CD4-positive, CD25-positive, alpha-beta regulatory T cell (primary cell): ENCODE measurements around the gene VSTM2B. TPM values are rescaled to one million over a fixed set of nuclear protein-coding genes. Genes with fewer than 3 reads are reported as not detected.

Experiments
- ATAC-seq, 2 donors: fragments of 150-1000 bp; cut with Tn5 transposase; one replicate each; pipeline ENCODE4 v1.10.0; 2021; ENCODE audit warnings: low read depth in 2 of 2, moderate number of reproducible peaks in 2 of 2, moderate library complexity in 1 of 2
- DNase-seq, 3 donors: peaks; one replicate each; pipeline versions ENCODE4 v3.0.0 to v3.0.0-alpha.2; 2012 to 2022; ENCODE audit warnings: mixed read lengths in 1 of 3
- H3K27ac ChIP-seq: one replicate; pipeline ENCODE4 v1.7.0; 2013; ENCODE audit warnings: mild to moderate bottlenecking, low read length; ENCODE audit not compliant: insufficient read depth, poor library complexity, severe bottlenecking
- H3K27me3 ChIP-seq: one replicate; pipeline ENCODE4 v1.7.0; 2013; ENCODE audit warnings: low read length; ENCODE audit not compliant: control insufficient read depth, insufficient read depth
- H3K36me3 ChIP-seq: one replicate; pipeline ENCODE4 v1.7.0; 2013; ENCODE audit warnings: mild to moderate bottlenecking, low read length, moderate library complexity; ENCODE audit not compliant: control insufficient read depth, insufficient read depth
- H3K4me1 ChIP-seq: 2 replicates; pipeline ENCODE4 v1.7.0; 2013; ENCODE audit warnings: mild to moderate bottlenecking, low read length; ENCODE audit not compliant: insufficient read depth, control insufficient read depth, poor library complexity, severe bottlenecking
- H3K4me3 ChIP-seq: one replicate; pipeline ENCODE4 v1.7.0; 2013; ENCODE audit warnings: low read depth, mild to moderate bottlenecking, low read length, moderate library complexity
- H3K9me3 ChIP-seq, 2 experiments: 1 replicate in 1 of 2; 2 replicates in 1 of 2; pipeline ENCODE4 v1.7.0; 2013; ENCODE audit warnings: low read length in 2 of 2, mild to moderate bottlenecking in 1 of 2, moderate library complexity in 1 of 2; ENCODE audit not compliant: control insufficient read depth in 2 of 2
- H3K27ac Mint-ChIP-seq, 3 donors: one replicate each; pipeline ENCODE4 v1.8.0; 2020 to 2022; ENCODE audit warnings: mild to moderate bottlenecking in 3 of 3, mixed read lengths in 3 of 3, moderate library complexity in 2 of 3
- H3K27me3 Mint-ChIP-seq: one replicate; pipeline ENCODE4 v1.8.0; 2022; ENCODE audit warnings: mild to moderate bottlenecking, mixed read lengths
- H3K36me3 Mint-ChIP-seq: one replicate; pipeline ENCODE4 v1.8.0; 2020; ENCODE audit warnings: mixed read lengths
- H3K4me1 Mint-ChIP-seq, 4 donors: one replicate each; pipeline ENCODE4 v1.8.0; 2020 to 2022; ENCODE audit warnings: mixed read lengths in 4 of 4, mild to moderate bottlenecking in 1 of 4
- H3K4me3 Mint-ChIP-seq, 4 donors: one replicate each; pipeline ENCODE4 v1.8.0; 2020 to 2022; ENCODE audit warnings: mild to moderate bottlenecking in 4 of 4, mixed read lengths in 4 of 4, moderate library complexity in 3 of 4
- H3K9me3 Mint-ChIP-seq, 7 donors: one replicate each; pipeline ENCODE4 v1.8.0; 2020 to 2022; ENCODE audit warnings: mixed read lengths in 7 of 7, mild to moderate bottlenecking in 3 of 7, moderate library complexity in 2 of 7
- polyA plus RNA-seq, 4 donors: library from polyadenylated mRNA; unstranded; fragments of 300-500 nt; fragmentation: Illumina TruSeq; gene quantifications; one replicate each; pipeline ENCODE4 v1.2.3, GENCODE V29; 2021
- total RNA-seq: library from RNA; stranded (reverse); gene quantifications from one replicate; pipeline ENCODE4 v1.2.3, GENCODE V29; 2022

VSTM2B gene
- total and polyA plus RNA-seq, 5 donors from 2014 or later = not detected

DNA sequence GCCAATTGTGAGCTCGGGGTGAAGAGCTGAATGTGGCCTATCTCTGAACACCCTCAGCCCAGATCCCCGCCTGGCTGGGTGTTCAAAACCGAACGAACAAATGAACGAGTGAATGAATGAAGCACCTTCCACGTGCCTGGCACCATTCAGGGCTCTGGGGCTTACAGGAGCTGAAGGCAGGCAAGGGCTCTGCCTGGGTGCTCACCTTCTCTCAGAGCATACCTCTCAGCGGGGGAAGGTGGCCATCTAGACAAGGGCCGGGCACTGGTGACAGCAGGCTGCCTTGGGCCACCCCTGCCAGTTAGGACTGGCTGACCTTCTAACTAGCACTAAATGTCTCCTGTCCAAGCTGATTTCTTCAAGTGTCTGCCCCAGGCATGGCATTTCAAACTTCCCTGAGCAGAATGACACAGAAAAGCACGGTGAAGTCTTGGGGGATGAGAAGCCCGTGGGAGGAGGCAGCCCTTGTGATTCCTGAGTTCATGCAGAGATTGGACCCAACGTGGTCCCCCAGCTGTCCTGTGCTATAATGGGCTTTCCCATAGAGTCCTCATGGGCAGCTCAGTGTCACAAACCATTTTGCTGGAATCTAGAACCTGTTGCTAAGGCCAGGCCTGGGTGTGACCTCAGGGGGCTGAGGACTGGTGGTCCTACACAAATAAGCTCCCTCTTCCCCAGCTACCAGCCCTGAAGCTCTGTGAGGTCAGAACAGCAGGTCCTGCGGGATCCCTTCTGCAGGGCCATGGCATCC is 27.9 kb upstream of the VSTM2B start:
- Mint-ChIP-seq H3K9me3 (peaks cover 0 to 7% (median 0%) of the 10 kb centered on the region in 7 donors), H3K4me3 (no peak overlapping the region), H3K4me1 (no peaks in the 10 kb centered on the region), H3K27me3 (peaks cover 5% of the 10 kb centered on the region), H3K36me3 (no peaks in the 10 kb centered on the region), H3K27ac (no peak overlapping the region)
- H3K27ac ChIP-seq = no peak overlapping the region
- no peaks in the 10 kb centered on the region for H3K4me1 ChIP-seq
- H3K4me3 ChIP-seq = no peak overlapping the region
- no peaks in the 10 kb centered on the region for H3K27me3 ChIP-seq
- no peaks in the 10 kb centered on the region for H3K9me3 ChIP-seq
- no peak for DNase-seq
- no peaks in the 10 kb centered on the region for H3K36me3 ChIP-seq
- ATAC-seq = no peak

DNA sequence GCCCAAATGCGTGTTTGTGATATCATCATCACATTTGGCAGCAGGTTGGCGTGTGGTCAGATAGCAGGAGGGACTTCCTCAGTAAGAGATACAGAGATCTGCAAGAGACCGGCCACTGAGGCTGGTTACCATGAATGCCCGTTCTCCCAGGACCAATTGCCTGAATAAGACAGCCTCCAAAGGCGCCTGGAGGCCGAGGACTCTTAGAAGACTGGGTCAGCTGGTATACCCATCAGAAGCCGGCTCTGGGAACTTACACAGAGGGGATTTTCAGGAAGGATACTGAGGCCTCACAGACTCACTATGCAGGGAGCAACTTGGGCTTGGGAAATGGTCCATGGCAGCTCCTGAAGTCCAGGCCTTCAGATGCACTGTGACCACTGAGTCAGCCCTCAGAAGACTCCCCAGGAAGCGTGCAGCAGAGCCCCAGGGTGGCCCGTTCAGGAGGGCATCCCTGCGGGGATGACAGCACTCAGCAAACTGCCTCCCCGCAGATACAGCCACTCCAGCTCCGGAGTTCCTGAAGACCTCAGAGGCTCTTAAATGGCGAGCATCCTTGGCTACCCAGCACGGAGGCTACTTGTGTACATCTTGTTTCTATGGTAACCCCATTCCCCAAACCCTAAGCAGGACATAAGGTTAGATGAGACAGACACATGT is 26.4 kb upstream of the VSTM2B start:
- Histone ChIP-seq H3K27ac (no peak overlapping the region), H3K4me1 (no peaks in the 10 kb centered on the region), H3K4me3 (no peak overlapping the region), H3K36me3 (no peaks in the 10 kb centered on the region), H3K9me3 (no peaks in the 10 kb centered on the region), H3K27me3 (no peaks in the 10 kb centered on the region)
- DNase-seq = no peak
- no peak for ATAC-seq
- Mint-ChIP-seq H3K4me1 (no peaks in the 10 kb centered on the region), H3K9me3 (peaks cover 0 to 3% (median 0%) of the 10 kb centered on the region in 7 donors), H3K4me3 (no peak overlapping the region), H3K27ac (no peak overlapping the region), H3K36me3 (no peaks in the 10 kb centered on the region), H3K27me3 (peaks cover 5% of the 10 kb centered on the region)

DNA sequence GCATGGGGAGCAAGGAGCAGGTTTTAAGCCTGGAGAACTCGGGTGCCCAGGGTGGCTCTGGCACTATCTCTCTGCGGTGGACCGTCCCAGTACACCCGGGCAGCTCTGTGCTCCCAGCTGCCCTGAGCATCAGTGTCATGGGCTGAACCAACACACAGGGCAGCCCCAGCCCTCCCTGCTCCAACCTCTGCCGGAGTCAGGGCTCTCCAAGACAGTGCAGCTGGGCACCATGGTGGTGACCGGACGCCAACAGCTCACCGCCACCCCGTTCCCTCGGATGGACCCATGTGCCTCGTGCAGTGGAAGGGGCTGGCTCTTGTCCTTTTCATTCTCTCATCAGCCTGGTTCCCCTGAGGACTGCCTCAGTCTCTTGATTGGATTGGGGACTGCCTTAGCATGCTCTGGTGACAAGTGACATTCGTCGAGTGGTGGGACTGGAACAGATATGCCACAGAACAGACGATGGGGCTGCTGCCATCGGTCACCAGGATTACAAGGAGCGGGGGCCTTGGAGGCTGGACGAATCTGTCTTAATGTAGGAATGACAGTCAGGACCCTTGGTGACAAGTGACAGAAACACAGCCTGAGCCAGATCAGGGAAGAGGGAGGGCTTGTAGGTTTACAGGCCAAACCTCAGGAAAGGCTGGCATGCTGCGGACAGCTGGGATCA is 25.7 kb upstream of the VSTM2B start:
- H3K27me3 ChIP-seq = no peaks in the 10 kb centered on the region
- no peak overlapping the region for H3K4me3 ChIP-seq
- H3K27ac ChIP-seq = no peak overlapping the region
- no peaks in the 10 kb centered on the region for H3K36me3 ChIP-seq
- no peaks in the 10 kb centered on the region for H3K9me3 ChIP-seq
- H3K4me1 ChIP-seq = no peaks in the 10 kb centered on the region
- no peak overlapping the region for H3K4me3 Mint-ChIP-seq
- no peaks in the 10 kb centered on the region for H3K4me1 Mint-ChIP-seq
- ATAC-seq (no peak), DNase-seq (no peak)
- no peaks in the 10 kb centered on the region for H3K36me3 Mint-ChIP-seq
- H3K9me3 Mint-ChIP-seq = peaks cover 0 to 3% (median 0%) of the 10 kb centered on the region in 7 donors
- H3K27me3 Mint-ChIP-seq = peaks cover 5% of the 10 kb centered on the region
- H3K27ac Mint-ChIP-seq = no peak overlapping the region

DNA sequence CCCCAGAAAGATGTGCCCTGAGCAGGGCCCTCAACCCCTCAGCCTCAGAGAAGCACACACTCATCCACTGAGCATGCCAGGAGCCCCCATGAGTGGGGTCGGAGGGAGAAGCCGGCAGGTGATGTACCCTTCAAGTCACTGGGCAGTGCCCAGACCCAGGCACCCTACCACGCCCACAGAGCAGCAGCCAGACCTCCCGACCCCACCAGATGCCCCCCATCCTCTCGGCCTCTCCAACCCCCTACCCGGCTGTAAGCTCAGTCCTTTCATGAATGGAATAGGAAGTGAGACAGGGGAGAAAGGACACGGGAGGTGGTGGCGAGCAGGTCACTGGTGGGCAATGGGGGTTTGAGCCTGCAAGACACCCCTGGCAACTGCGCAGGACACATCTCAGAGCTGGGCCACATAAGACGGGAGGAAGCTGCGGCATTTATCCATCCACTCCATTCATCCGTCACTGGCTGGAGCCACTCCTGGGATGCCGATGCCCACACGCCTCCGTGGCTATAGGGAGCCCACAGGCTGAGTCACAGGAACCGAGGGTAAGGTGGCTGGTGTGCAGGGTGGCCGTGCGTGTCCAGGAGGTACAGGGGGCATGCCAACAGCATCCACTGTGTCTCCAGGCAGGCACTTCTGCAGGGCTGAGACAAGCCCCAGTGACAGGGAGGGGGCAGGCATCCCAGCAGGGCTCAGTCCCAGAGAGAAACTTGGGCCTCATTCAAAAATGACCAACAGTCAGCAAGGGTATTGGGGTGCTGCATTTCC is 23.8 kb upstream of the VSTM2B start:
- Histone ChIP-seq H3K27ac (no peak overlapping the region), H3K27me3 (no peaks in the 10 kb centered on the region), H3K36me3 (no peaks in the 10 kb centered on the region), H3K4me3 (no peak overlapping the region), H3K4me1 (no peaks in the 10 kb centered on the region), H3K9me3 (no peaks in the 10 kb centered on the region)
- ATAC-seq (no peak), DNase-seq (no peak)
- H3K4me1 Mint-ChIP-seq = no peaks in the 10 kb centered on the region
- no peak overlapping the region for H3K4me3 Mint-ChIP-seq
- H3K27me3 Mint-ChIP-seq = no peaks in the 10 kb centered on the region
- peaks cover 0 to 1% (median 0%) of the 10 kb centered on the region in 7 donors for H3K9me3 Mint-ChIP-seq
- no peaks in the 10 kb centered on the region for H3K36me3 Mint-ChIP-seq
- H3K27ac Mint-ChIP-seq = no peak overlapping the region

DNA sequence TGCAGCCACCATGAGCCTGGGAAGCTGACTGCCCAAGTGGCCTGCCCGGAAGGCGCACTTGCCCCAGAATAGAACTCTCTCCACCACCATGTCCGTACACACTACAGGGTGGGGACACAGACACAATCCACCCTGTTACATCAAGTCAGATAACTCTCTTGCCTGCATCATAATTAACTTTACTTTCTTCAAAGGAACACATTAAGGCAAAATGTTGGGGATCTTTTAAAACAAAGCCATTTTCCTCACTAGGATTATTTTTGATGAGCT is 23.3 kb upstream of the VSTM2B start:
- H3K4me1 Mint-ChIP-seq = no peaks in the 10 kb centered on the region
- H3K4me3 Mint-ChIP-seq = no peak overlapping the region
- no peak overlapping the region for H3K4me3 ChIP-seq

DNA sequence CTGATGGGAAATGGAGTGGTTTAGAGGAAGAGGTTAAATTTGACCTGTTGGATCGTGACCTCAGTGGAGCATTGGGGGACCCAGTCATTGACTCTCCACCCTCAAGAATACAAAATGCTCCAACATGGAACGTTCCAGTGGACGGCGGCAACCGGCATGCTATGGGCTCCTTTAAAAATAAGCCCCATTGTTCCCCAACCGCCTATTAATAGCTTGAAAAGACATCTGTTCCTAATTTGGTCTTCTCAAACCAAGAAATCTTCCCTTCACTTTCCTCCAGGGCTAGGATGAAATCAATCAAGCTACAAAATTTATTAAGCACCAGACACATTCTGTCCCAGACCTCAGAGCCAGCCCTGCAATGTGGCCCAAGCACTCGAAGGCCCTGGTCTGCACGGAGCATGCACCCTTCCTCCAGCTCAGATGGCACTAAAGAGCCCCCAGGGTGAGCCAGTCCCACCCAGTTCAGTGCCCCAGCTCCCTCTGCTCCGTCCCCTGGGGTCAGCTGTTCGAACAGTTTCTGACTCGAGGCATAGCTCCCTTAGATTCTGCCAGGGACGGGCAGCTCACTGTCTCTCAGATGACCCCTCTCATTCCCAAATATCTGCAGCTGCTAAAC is 22.5 kb upstream of the VSTM2B start:
- H3K36me3 Mint-ChIP-seq = no peaks in the 10 kb centered on the region
- no peak for DNase-seq

More for the DNA sequence above, 23.3 kb upstream of the VSTM2B start:
- H3K27me3 Mint-ChIP-seq = no peaks in the 10 kb centered on the region
- peaks cover 0 to 1% (median 0%) of the 10 kb centered on the region in 7 donors for H3K9me3 Mint-ChIP-seq
- DNase-seq (no peak), ATAC-seq (no peak)
- H3K27ac ChIP-seq = no peak overlapping the region
- H3K4me1 ChIP-seq = no peaks in the 10 kb centered on the region
- H3K27ac Mint-ChIP-seq = no peak overlapping the region
- no peaks in the 10 kb centered on the region for H3K36me3 Mint-ChIP-seq
- H3K9me3 ChIP-seq = no peaks in the 10 kb centered on the region
- no peaks in the 10 kb centered on the region for H3K27me3 ChIP-seq
- no peaks in the 10 kb centered on the region for H3K36me3 ChIP-seq

DNA sequence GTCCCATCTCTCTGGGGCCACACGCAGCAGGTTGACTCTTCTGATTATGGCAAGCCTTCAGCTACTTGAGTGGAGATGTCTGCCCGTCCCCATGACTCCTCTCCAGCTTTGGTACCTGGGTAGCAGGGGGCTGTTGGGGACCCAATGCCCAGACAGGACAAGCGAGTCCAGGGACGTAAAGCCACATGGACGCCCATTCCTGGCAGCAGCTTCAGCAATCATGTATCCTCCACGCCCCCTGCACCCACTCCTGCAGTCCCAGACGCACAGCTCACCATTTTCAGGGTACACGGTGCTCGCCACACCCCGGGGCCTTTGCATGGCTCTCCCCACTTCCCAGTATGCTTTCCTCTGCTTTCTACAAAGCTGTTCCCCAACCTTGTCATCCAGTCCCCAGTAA is 22.0 kb upstream of the VSTM2B start:
- Mint-ChIP-seq H3K4me1 (no peaks in the 10 kb centered on the region), H3K36me3 (no peaks in the 10 kb centered on the region), H3K27ac (no peak overlapping the region), H3K4me3 (no peak overlapping the region), H3K9me3 (peaks cover 0 to 1% (median 0%) of the 10 kb centered on the region in 7 donors), H3K27me3 (no peaks in the 10 kb centered on the region)
- DNase-seq (no peak), ATAC-seq (no peak)
- H3K27me3 ChIP-seq = no peaks in the 10 kb centered on the region
- H3K9me3 ChIP-seq = no peaks in the 10 kb centered on the region
- no peak overlapping the region for H3K27ac ChIP-seq
- no peaks in the 10 kb centered on the region for H3K36me3 ChIP-seq
- no peak overlapping the region for H3K4me3 ChIP-seq
- no peaks in the 10 kb centered on the region for H3K4me1 ChIP-seq

More for the DNA sequence above, 22.5 kb upstream of the VSTM2B start:
- Mint-ChIP-seq H3K27ac (no peak overlapping the region), H3K27me3 (no peaks in the 10 kb centered on the region), H3K4me1 (no peaks in the 10 kb centered on the region), H3K9me3 (peaks cover 0 to 1% (median 0%) of the 10 kb centered on the region in 7 donors), H3K4me3 (no peak overlapping the region)
- no peak for ATAC-seq
- no peak overlapping the region for H3K4me3 ChIP-seq
- no peak overlapping the region for H3K27ac ChIP-seq
- no peaks in the 10 kb centered on the region for H3K9me3 ChIP-seq
- no peaks in the 10 kb centered on the region for H3K36me3 ChIP-seq
- H3K4me1 ChIP-seq = no peaks in the 10 kb centered on the region
- no peaks in the 10 kb centered on the region for H3K27me3 ChIP-seq
